ENCODE results near the gene IARS2.

DNA sequence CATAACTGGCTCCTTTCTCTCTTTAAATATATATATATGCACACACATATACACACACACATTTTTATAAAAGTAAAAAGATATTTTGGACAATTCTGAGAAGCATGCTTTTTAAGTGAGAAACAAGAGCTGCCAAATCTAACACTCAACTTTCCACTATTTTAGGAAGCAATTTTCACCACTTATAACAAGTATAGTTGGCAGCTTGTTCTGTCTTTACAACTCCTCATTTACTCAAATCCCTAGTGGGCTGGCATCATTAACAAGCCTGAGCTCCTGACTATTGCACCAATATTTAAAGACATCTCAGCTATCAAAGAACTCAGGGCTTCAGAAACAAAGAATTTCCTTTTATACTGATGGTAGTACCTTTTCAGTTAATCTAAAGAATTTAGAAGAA is 101.8 kb downstream of the IARS2 start:
- TF ChIP-seq CTCF (conservative IDR thresholded peaks at IDR 0.05) (no peak), ZFX (IDR thresholded peaks at IDR 0.05) (no peak)

Data from C4-2B (cell line).